Measurements from ENCODE around the gene LRRC8D. TPM values are rescaled to one million over a fixed set of nuclear protein-coding genes. Genes with fewer than 3 reads are reported as not detected.

LRRC8D gene
- total RNA-seq, 1 donor from 2014 or later, result 45.0 TPM

DNA sequence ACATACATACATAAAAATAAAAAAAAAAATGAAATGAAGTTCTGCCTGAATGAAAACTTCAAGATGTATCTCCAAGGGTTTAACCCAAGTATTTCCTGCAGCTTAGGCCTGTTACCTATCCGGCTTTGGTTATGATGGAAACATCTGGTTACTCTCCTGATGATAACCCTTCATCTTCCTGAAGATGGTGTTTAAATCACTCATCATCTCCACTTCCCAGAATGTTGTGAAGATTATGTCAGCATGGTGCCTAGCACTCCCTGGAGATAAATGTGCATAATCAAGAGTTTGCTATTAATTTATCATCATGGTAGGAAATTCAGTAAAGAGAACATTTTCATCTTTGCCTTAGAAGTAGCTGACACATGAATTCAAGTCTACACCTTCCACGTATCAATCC, 121.2 kb downstream of the LRRC8D start:
- no peak overlapping the region for H3K27ac Mint-ChIP-seq
- DNase-seq (ENCODE audit: low spot score), result no peak
- peaks cover 4% of the 10 kb centered on the region for H3K36me3 Mint-ChIP-seq (ENCODE audit: low read depth)
- no peak overlapping the region for H3K4me3 Mint-ChIP-seq
- no peaks in the 10 kb centered on the region for H3K27me3 Mint-ChIP-seq (ENCODE audit: insufficient read depth)
- H3K4me1 Mint-ChIP-seq (ENCODE audit: low read depth), result peaks cover 5% of the 10 kb centered on the region
- H3K9me3 Mint-ChIP-seq, result no peaks in the 10 kb centered on the region
- intact Hi-C loops (cut with micrococcal nuclease), result no loop called here

DNA sequence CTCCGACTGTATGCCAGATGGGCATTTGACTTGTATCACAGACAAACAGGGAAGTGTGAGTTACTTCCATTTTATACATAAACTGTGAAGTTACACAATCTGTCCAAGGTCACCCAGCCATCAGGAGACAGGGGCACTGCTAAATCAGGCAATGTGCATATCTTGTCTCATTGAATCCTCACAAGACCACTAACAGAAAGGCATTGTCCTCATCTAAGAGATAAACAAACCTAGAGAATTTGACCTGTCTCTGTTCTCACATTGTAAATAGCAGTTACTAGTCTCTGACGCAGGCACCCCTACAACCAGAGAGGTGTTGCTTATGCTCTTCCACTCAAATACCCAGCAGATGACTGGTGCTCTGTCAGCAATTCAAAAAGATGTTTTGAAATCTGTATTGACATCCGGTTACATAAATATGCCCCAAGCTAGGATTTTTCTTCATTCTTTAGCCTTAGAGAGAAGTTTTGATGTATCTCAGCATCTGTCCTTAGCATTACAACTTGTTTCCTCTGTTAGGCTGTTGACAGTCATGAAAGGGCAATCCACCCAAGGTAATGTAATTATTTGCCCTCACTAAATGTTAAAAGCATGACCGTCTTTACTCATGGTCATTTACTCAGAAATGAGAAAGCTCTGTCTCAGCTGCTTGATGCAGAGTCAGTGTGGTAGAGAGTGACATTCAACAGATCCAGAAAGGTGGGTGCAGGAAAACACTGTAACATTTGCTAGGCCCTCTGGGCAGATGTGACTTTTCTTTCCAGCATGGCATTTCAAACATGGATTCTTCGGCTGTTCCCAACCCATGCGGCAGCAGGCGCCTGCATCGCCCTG, 122.2 kb downstream of the LRRC8D start:
- no peak overlapping the region for H3K4me3 Mint-ChIP-seq
- no peak for DNase-seq (ENCODE audit: low spot score)
- no peak overlapping the region for H3K27ac Mint-ChIP-seq
- intact Hi-C loops (cut with micrococcal nuclease), result no loop called here
- H3K36me3 Mint-ChIP-seq (ENCODE audit: low read depth), result peaks cover 4% of the 10 kb centered on the region
- H3K27me3 Mint-ChIP-seq (ENCODE audit: insufficient read depth), result no peaks in the 10 kb centered on the region
- H3K4me1 Mint-ChIP-seq (ENCODE audit: low read depth), result peaks cover 5% of the 10 kb centered on the region
- peaks cover 2% of the 10 kb centered on the region for H3K9me3 Mint-ChIP-seq

DNA sequence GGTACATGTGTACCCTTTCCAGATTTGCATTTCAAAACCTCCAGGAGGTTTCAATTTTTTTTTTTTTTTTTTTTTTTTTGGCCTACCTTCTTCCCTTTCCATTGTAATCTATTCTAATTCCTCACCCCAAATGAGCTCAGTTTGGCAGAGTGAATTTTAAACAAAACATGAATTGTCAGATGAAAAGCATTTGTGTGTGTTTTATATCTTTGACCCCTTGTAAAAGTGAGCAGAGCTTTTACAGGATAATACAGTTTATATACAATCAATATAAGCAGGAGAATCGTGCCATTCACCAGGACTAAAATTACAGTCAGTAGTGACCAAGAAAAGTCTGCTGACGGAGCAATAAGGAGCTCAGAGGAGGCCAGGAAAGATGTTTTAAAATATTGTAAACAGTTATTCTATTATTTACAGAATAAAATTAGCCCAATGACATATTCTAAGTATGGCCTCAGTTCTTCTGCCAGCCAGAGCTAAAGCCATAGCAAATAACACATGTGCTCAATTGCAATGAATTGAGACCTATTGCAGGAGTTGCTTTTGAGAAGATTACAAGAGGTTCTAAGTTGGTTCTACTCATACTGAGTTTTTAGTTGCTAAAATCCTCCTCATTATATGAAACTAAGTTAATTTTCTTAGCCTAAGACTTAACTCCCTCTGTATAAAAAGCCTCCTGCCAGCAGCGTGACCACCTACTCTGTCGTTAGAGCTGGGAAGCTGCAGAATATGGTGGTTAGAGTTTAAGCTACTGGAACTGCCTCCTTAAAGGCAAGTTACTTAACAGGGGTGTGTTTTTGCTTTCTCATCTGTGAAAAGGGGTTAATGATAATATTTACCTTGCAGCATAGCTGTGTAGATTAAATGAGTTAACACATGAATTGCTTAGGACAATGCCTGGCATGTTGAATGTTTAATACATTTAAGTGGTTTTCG, 123.3 kb downstream of the LRRC8D start:
- Mint-ChIP-seq H3K4me3 (no peak overlapping the region), H3K27ac (no peak overlapping the region), H3K36me3 (ENCODE audit: low read depth) (peaks cover 4% of the 10 kb centered on the region), H3K9me3 (peaks cover 4% of the 10 kb centered on the region), H3K27me3 (ENCODE audit: insufficient read depth) (no peaks in the 10 kb centered on the region), H3K4me1 (ENCODE audit: low read depth) (peaks cover 5% of the 10 kb centered on the region)
- DNase-seq (ENCODE audit: low spot score), result no peak
- intact Hi-C loops (cut with micrococcal nuclease), result no loop called here

DNA sequence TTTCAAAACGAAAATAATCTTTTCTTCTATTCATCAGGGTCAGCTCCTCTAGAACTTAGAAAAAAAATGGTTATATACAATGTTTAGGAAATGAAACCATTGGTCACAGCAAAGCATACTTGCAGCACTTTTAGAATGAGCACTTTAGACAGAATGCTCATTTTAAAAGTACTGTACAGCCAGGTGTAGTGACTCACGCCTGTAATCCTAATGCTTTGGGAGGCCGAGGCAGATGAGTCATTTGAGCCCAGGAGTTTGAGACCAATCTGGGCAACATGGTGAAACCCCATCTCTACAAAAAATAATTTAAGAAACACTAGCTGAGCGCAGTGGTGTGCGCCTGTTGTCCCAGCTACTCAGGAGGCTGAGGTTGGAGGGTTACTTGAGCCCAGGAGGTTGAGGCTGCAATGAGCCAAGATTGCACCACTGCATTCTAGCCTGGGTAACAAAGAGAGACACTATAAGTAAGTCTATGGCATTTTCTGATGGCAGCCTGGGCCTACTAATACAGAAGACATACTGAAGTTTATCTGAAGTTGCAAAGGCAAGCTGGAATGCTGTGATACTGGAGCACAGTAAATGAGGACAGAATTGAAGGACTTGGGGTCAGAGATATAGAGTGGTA, 125.1 kb downstream of the LRRC8D start:
- intact Hi-C loops (cut with micrococcal nuclease), result no loop called here
- H3K9me3 Mint-ChIP-seq, result peaks cover 4% of the 10 kb centered on the region
- no peak overlapping the region for H3K27ac Mint-ChIP-seq
- DNase-seq (ENCODE audit: low spot score), result no peak
- no peaks in the 10 kb centered on the region for H3K27me3 Mint-ChIP-seq (ENCODE audit: insufficient read depth)
- H3K36me3 Mint-ChIP-seq (ENCODE audit: low read depth), result no peaks in the 10 kb centered on the region
- H3K4me3 Mint-ChIP-seq, result no peak overlapping the region
- H3K4me1 Mint-ChIP-seq (ENCODE audit: low read depth), result peaks cover 5% of the 10 kb centered on the region

DNA sequence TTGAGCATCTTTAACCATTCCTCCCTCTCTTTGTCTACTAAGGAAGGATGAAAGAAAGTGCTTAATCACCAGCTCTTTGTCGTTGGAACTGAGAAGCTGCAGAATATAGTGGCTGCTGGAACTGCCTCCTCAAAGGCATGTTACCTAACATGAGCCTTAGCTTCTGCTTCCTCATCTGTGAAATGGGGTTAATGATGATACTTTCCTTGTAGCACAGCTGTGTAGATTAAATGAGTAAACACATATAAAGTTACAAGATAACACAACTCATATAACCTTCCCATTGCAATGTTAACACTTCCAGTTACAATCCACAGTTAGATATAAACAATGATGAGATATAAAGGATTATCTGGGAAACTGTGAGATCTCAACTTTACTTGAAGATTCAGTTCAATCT, 125.7 kb downstream of the LRRC8D start:
- no peaks in the 10 kb centered on the region for H3K27me3 Mint-ChIP-seq (ENCODE audit: insufficient read depth)
- DNase-seq (ENCODE audit: low spot score), result no peak
- H3K9me3 Mint-ChIP-seq, result peaks cover 4% of the 10 kb centered on the region
- H3K4me3 Mint-ChIP-seq, result no peak overlapping the region
- H3K4me1 Mint-ChIP-seq (ENCODE audit: low read depth), result peaks cover 5% of the 10 kb centered on the region
- intact Hi-C loops (cut with micrococcal nuclease), result no loop called here
- H3K27ac Mint-ChIP-seq, result no peak overlapping the region
- no peaks in the 10 kb centered on the region for H3K36me3 Mint-ChIP-seq (ENCODE audit: low read depth)

DNA sequence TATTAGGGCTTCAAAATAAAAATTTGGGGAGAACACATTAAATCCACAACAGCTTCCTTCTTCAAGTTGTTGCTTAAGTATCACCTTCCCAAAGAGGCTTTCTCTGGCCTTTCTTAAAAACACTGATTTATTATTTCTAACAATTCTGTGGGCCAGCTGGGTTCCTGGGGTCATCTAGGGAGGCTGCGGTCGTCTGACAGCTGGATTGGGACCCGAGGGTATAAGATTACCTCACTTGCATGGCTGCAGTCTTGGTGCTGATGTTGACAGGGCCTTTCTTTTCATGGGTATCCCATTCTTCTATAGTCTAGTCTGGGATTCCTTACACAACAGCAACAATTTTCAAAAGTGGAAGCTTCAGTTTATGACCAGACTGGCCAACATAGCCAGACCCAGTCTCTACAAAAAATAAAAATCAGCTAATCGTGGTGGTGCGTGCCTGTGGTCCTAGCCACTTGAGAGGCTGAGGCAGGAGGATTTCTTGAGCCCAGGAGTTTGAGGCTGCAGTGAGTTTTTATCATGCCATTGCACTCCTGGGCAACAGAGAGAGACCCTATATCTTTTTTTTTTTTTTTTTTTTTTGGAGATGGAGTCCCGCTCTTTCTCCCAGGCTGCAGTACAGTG, 128.0 kb downstream of the LRRC8D start:
- Mint-ChIP-seq H3K27me3 (ENCODE audit: insufficient read depth) (no peaks in the 10 kb centered on the region), H3K4me1 (ENCODE audit: low read depth) (peaks cover 13% of the 10 kb centered on the region), H3K27ac (no peak overlapping the region), H3K4me3 (no peak overlapping the region), H3K36me3 (ENCODE audit: low read depth) (no peaks in the 10 kb centered on the region), H3K9me3 (peaks cover 4% of the 10 kb centered on the region)
- DNase-seq (ENCODE audit: low spot score), result no peak
- intact Hi-C loops (cut with micrococcal nuclease), result no loop called here

DNA sequence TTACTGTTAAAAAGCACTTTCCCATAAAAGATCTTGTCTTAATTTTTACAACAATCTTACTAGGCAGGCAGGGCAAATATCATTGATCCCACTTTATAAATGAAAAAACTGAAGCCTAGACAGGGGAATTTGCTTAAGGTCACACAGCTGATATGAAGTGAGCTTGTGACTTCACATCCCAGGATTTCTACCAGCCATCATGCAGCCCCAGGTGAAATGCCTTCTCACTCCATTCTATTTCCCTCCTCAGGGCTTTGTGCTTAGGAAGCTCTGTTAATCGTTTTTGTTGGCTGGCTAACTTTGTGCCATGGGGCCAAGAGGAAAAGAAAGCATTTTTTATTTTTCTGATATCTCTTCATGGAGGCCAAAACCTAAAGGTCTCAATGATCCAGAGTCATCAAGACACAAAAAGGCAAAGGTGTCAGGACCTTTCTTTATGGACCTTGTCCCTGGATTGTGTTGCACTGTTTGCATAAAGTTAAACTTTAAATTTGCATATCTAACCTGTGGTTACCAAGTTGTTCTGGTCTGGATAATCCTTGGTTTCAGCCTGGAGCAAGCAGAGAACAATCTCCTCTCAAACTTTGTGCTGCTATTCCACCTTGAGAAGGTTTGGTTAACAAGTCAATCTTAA, 129.3 kb downstream of the LRRC8D start:
- Mint-ChIP-seq H3K27me3 (ENCODE audit: insufficient read depth) (no peaks in the 10 kb centered on the region), H3K9me3 (peaks cover 4% of the 10 kb centered on the region), H3K4me3 (no peak overlapping the region), H3K4me1 (ENCODE audit: low read depth) (peaks cover 22% of the 10 kb centered on the region), H3K27ac (no peak overlapping the region), H3K36me3 (ENCODE audit: low read depth) (no peaks in the 10 kb centered on the region)
- no peak for DNase-seq (ENCODE audit: low spot score)
- intact Hi-C loops (cut with micrococcal nuclease), result no loop called here

DNA sequence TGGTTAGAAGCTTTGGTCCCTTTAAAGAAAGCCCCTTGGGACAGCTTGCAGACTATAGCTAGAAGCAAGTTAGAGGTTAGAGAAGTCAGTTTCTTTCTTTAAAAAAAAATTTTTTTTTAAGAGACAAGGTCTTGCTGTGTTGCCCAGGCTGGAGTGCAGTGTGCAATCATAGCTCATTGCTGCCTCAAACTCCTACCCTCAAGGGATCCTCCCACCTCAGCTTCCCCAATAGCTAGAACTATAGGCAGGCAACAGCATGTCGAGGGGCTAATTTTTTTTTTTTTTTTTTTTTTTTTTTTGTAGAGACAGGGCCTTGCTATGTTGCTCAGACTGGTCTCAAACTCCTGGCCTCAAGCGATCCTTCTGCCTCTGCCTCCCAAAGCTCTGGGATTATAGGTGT, 129.9 kb downstream of the LRRC8D start:
- Mint-ChIP-seq H3K9me3 (peaks cover 4% of the 10 kb centered on the region), H3K27me3 (ENCODE audit: insufficient read depth) (no peaks in the 10 kb centered on the region), H3K36me3 (ENCODE audit: low read depth) (no peaks in the 10 kb centered on the region), H3K27ac (no peak overlapping the region), H3K4me3 (no peak overlapping the region), H3K4me1 (ENCODE audit: low read depth) (peaks cover 28% of the 10 kb centered on the region)
- intact Hi-C loops (cut with micrococcal nuclease), result no loop called here
- DNase-seq (ENCODE audit: low spot score), result no peak

DNA sequence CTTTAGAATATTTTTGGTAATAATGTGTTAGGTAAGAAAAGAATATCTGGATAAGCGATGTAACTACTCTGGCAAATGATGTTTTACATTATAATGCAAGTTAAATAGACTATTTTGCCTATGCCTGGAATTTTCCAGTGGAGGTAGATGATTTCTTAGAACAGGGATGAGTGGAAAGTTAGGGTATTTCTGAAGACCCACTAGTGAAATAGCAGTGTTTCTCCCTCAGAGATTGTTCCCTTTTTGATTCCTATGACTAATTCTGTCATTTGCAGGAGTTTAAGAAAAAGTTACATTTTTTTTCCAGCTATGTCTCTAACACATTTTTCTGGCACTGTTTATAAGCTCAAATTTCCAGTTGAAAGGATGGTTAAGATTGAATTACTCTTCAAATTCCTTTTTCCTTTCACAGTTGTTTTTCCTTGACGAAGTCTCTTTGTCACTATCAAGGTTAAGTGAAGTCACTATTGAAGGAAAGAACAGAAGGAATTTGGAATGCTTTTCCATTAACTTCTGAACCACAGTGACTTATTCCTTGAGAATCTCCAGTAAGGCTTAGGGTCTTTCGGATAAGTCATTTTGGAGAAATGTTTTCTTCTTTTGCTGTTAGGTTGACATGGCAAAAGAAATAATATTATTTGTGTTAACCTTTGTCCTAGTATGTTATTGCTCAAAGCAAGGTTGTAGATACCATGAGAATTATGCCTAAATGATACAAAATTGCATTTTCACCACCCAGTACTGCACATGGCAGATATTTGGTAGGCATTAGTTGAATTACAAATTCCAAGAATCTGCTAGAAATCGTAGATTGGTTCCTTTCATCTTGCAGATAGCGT, 131.2 kb downstream of the LRRC8D start:
- Mint-ChIP-seq H3K27ac (no peak overlapping the region), H3K4me1 (ENCODE audit: low read depth) (peaks cover 35% of the 10 kb centered on the region), H3K9me3 (peaks cover 4% of the 10 kb centered on the region), H3K27me3 (ENCODE audit: insufficient read depth) (no peaks in the 10 kb centered on the region), H3K4me3 (no peak overlapping the region), H3K36me3 (ENCODE audit: low read depth) (no peaks in the 10 kb centered on the region)
- intact Hi-C loops (cut with micrococcal nuclease), result no loop called here
- no peak for DNase-seq (ENCODE audit: low spot score)

DNA sequence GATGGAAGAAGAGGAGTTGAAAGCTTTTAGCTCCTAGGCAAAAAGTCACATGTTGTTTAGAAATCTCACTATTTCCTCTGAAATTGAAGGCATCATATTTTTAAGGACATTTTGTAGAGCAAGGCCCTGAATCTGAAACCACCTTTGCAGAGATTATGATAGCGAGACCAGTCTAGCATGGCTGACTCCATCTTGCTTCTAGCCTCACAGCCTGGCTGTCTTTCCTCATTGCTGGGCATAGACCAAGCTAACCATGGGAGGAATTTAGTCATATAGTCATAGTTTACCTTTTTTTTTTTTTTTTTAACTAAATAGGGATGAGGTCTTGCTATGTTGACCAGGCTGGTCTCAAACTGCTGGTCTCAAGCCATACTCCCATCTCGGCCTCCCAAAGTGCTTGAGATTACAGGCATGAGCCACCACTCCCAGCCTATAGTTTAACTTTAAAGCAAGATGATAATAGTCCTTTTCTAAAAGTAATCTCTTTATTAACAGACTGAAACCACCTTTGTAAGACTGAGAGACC, 131.8 kb downstream of the LRRC8D start:
- Mint-ChIP-seq H3K36me3 (ENCODE audit: low read depth) (no peaks in the 10 kb centered on the region), H3K4me3 (no peak overlapping the region), H3K27ac (no peak overlapping the region), H3K9me3 (peaks cover 4% of the 10 kb centered on the region), H3K27me3 (ENCODE audit: insufficient read depth) (no peaks in the 10 kb centered on the region), H3K4me1 (ENCODE audit: low read depth) (peaks cover 42% of the 10 kb centered on the region)
- intact Hi-C loops (cut with micrococcal nuclease), result loop anchor here (1.0 kb wide), 1 partner anchor 148 kb away; no protein-coding TSS in a partner anchor
- no peak for DNase-seq (ENCODE audit: low spot score)

DNA sequence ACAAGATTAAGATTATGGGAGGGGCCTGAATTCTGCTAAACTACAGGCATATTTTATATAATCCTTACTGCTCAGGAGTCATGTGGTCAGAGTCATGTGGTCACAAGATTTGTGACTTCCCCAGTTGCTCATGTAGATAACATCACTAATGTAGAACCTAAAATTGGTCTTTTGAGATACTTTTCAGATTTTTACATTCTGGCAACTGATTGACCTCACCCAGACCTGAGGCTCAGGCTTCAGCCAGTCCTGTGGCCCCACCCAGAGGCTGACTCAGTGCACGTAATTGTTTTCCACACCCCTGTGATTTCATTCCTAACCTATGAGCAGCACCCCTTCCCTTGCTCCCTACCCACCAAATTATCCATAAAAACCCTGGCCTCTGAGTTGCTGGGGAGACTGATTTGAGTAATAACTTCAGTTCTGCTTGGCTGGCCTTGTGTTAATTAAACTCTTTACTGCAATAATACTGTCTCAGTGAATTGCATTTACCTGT, 132.3 kb downstream of the LRRC8D start:
- intact Hi-C loops (cut with micrococcal nuclease), result loop anchor here (1.0 kb wide), 1 partner anchor 149 kb away; no protein-coding TSS in a partner anchor
- H3K4me1 Mint-ChIP-seq (ENCODE audit: low read depth), result peaks cover 47% of the 10 kb centered on the region
- H3K9me3 Mint-ChIP-seq, result peaks cover under 1% of the 10 kb centered on the region
- H3K4me3 Mint-ChIP-seq, result no peak overlapping the region
- H3K27ac Mint-ChIP-seq, result no peak overlapping the region
- no peak for DNase-seq (ENCODE audit: low spot score)
- H3K27me3 Mint-ChIP-seq (ENCODE audit: insufficient read depth), result no peaks in the 10 kb centered on the region
- H3K36me3 Mint-ChIP-seq (ENCODE audit: low read depth), result no peaks in the 10 kb centered on the region
